ENCODE measurements around the gene ASPG. TPM values are rescaled to one million over a fixed set of nuclear protein-coding genes. Genes with fewer than 3 reads are reported as not detected.

The ASPG gene
- total RNA-seq, 1 donor from 2014 or later, result not detected

DNA sequence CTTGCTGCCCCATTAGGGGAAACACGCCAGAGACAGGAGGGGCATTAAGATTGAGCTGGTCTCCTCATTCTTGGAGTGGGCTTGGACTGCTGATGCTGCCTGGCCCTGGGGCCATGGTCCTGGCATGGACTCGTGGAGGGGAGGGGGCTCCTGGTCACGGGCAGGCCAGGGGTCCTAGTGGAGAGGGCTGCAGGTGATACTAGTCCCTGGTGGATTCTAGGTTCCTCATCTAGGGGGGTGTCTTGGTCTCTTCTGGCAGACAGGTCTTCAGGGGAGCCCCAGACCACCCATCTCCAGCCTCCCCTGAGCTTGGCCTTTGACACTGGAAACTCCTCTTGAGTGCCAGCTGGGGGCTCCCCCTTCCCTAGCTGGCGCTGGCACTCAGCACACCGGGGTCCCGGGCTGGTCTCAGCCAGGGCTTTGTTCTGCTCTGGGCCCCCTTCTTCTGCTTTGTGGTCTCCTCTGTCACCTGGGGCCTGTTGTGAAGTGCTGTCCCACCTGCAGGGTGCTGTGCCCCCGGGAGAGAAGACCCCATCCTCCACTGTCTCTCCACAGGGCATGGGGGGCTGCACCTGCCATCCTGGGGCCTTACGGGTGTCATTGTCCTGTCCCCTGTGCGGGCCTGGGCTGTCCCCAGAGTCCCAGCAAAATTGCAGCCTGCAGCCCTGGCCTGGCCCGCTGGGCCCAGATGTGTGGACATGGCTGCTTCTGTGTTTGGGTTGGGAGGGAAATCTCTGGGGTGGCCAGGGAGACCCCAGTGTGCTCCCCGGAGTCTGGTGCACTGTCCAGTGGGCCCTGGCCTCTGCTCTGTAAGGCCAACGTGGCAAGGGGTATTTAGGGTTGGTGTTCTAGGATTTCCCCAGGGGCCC, 55.2 kb downstream of the ASPG start:
- H3K27ac Mint-ChIP-seq, result no peak overlapping the region
- no peaks in the 10 kb centered on the region for H3K9me3 Mint-ChIP-seq
- peaks cover 6% of the 10 kb centered on the region for H3K4me1 Mint-ChIP-seq (ENCODE audit: unreplicated experiment)
- peak overlapping the region; percentile 85 for H3K4me3 Mint-ChIP-seq
- TF ChIP-seq, protein P1, sequence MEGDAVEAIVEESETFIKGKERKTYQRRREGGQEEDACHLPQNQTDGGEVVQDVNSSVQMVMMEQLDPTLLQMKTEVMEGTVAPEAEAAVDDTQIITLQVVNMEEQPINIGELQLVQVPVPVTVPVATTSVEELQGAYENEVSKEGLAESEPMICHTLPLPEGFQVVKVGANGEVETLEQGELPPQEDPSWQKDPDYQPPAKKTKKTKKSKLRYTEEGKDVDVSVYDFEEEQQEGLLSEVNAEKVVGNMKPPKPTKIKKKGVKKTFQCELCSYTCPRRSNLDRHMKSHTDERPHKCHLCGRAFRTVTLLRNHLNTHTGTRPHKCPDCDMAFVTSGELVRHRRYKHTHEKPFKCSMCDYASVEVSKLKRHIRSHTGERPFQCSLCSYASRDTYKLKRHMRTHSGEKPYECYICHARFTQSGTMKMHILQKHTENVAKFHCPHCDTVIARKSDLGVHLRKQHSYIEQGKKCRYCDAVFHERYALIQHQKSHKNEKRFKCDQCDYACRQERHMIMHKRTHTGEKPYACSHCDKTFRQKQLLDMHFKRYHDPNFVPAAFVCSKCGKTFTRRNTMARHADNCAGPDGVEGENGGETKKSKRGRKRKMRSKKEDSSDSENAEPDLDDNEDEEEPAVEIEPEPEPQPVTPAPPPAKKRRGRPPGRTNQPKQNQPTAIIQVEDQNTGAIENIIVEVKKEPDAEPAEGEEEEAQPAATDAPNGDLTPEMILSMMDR (conservative IDR thresholded peaks at IDR 0.05), result no peak
- H3K27me3 Mint-ChIP-seq, result peaks cover 15% of the 10 kb centered on the region
- H3K36me3 Mint-ChIP-seq, result no peaks in the 10 kb centered on the region
- DNase-seq (ENCODE audit: extremely low spot score, unreplicated experiment), result no peak

DNA sequence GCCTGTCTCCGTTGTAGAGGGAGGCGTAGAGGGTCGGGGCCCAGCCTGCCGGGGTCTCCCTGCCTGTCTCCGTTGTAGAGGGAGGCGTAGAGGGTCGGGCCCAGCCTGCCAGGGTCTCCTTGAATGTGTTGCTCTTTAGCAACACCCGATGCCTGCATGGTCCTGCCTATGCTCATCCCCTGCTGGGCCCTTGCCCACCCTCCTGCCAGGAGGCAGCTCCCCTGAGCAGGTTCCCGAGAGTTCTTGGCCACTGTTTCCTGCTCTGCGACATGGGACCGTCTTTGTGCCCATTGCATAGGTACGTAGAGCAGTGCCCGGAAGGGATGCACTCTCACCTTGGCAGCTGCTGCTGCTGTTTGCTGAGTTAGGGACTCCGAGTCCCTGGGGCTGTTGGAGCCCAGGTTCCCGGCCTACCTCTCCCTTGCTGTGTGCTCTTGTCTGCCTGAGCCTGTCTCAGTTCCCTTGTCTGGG, 56.2 kb downstream of the ASPG start:
- H3K27ac Mint-ChIP-seq, result no peak overlapping the region
- TF ChIP-seq, protein P1 (conservative IDR thresholded peaks at IDR 0.05), result no peak
- no peak for DNase-seq (ENCODE audit: extremely low spot score, unreplicated experiment)
- no peak overlapping the region for H3K4me3 Mint-ChIP-seq
- peaks cover 12% of the 10 kb centered on the region for H3K4me1 Mint-ChIP-seq (ENCODE audit: unreplicated experiment)
- no peaks in the 10 kb centered on the region for H3K9me3 Mint-ChIP-seq
- H3K27me3 Mint-ChIP-seq, result peaks cover 15% of the 10 kb centered on the region
- no peaks in the 10 kb centered on the region for H3K36me3 Mint-ChIP-seq

DNA sequence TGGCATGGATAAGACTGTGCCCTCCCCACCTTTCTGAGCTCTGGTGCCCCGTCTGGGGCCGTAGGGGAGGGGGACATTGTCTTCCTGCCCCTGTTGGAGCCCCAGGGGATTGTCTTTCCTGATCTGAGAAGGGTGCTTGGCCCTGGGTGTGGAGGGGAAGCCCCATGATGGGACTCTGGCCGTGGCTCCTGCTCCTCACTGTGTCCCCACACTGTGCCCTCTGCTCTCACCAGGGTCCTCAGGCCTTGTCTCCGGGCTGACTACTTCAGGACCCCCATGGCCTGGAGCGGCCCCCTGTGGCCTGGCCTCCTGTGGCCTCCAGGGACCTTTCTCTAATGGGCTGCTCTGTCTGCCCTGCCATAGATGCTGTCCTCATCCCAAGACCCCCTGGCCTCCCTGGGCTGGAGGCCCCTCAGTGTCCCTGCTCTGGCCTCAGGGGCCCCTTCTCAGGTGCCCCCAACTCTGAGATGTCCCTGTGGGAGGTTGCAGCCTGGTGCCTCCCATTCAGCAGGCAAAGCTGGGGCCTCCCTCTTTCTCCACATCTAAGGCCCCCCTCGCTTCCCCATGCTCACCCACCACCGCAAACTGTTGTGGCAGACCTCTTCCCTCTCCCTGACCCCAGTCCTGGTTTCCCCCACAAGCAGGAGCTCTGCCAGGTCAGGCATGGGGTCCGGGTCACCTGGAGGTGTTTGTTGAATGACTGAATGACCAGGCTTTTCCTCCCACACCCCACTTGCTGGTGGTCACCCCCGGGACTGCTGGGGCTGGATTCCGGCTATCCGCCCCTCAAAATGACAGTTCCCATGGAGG, 56.8 kb downstream of the ASPG start:
- no peak for DNase-seq (ENCODE audit: extremely low spot score, unreplicated experiment)
- no peak overlapping the region for H3K4me3 Mint-ChIP-seq
- H3K27ac Mint-ChIP-seq, result no peak overlapping the region
- TF ChIP-seq, protein P1 (conservative IDR thresholded peaks at IDR 0.05), result no peak
- H3K27me3 Mint-ChIP-seq, result peaks cover 9% of the 10 kb centered on the region
- H3K4me1 Mint-ChIP-seq (ENCODE audit: unreplicated experiment), result peaks cover 12% of the 10 kb centered on the region
- H3K9me3 Mint-ChIP-seq, result no peaks in the 10 kb centered on the region
- no peaks in the 10 kb centered on the region for H3K36me3 Mint-ChIP-seq

DNA sequence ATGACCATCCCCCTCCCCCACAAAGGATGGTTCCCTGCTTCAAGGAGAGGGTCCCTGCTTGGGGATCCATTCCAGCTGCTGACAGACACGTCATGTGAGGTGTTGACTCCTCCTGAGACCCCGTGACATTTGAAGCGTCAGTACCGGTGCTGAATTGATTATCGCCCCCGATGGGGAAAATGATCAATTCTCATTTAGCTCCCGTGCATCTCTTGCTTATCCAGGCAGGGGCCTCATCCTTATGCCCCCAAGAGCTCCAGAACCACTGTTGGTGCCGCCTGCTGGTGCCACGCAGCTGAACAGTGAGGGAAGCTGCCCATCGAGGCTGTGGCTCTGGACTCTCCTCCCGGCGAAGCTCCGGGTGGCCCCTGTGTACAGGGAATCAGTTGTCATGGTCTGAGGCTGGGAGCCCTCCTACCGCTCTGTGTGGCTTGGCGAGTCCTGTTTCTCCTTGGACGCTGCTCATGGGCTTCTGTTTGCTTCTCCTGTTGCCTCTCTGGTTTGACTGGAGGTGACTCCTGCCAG, 57.5 kb downstream of the ASPG start:
- peaks cover 9% of the 10 kb centered on the region for H3K27me3 Mint-ChIP-seq
- H3K36me3 Mint-ChIP-seq, result no peaks in the 10 kb centered on the region
- TF ChIP-seq, protein P1 (conservative IDR thresholded peaks at IDR 0.05), result no peak
- H3K9me3 Mint-ChIP-seq, result no peaks in the 10 kb centered on the region
- no peak overlapping the region for H3K4me3 Mint-ChIP-seq
- no peak for DNase-seq (ENCODE audit: extremely low spot score, unreplicated experiment)
- peaks cover 17% of the 10 kb centered on the region for H3K4me1 Mint-ChIP-seq (ENCODE audit: unreplicated experiment)
- no peak overlapping the region for H3K27ac Mint-ChIP-seq

DNA sequence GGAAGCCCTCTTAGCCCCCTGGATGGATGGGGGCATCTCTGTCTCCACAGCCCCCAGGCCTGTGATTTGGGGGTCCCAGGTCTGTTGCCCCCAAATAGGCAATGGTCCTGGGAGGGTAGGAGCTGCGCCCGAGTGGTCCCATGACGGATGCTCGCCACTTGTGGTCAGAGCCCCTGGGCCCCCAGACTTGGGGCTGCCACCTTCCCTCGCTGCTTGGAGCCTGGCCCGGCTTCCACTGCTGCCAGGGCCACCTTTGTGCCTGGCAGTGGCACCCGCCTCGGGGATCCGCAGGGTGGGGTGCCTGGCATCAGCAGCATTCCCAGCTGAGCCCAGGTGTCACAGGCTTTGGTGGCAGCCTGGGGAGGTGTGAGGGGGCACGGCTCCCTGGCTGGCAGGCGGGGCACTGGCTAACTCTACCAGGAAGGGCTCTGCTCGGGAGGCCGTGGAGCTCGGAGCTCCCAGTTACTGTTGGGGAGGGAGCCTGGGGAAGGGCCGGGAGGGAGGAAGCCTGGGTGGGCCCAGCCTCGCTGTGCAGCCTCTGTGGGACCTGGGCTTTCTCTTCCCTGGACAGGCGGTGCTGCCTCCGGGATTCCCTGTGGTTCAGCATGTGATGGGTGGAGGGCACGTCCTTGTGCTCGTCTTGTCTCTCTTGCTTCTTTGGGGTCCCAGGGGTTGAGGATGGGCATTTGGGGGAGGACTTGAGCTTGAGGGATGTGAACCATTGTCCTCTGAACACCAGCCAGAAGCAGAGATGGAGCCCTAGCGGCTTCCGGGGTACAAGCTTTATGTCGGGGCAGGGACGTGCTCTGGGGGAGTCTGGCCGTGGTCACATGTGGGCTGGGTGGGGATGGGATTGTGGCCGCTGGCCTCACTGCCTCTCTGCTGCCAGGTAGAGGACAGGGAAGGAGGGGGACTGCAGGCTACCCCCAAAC, 58.3 kb downstream of the ASPG start:
- Mint-ChIP-seq H3K4me1 (ENCODE audit: unreplicated experiment) (peaks cover 20% of the 10 kb centered on the region), H3K9me3 (no peaks in the 10 kb centered on the region), H3K27me3 (peaks cover 9% of the 10 kb centered on the region), H3K36me3 (no peaks in the 10 kb centered on the region), H3K4me3 (no peak overlapping the region), H3K27ac (no peak overlapping the region)
- TF ChIP-seq, protein P1 (conservative IDR thresholded peaks at IDR 0.05), result no peak
- no peak for DNase-seq (ENCODE audit: extremely low spot score, unreplicated experiment)
